K562 (cell line): ENCODE results near the gene THEM5. TPM values are rescaled to one million over a fixed set of nuclear protein-coding genes. Genes with fewer than 3 reads are reported as not detected.

Experiments
- ATAC-seq: fragments of 200-7000 bp; cut with Tn5 transposase; 3 replicates; pipeline ENCODE4 v1.9.1; 2020; ENCODE audit warnings: moderate library complexity
- BruUV-seq: library from RNA; stranded (reverse); fragments of 400-500 nt; replicated peaks from 2 replicates; lab custom pipeline; 2021; lab: Mats Ljungman, UMichigan
- CTCF ChIA-PET: fragments of 300-600 bp; formaldehyde crosslinking; extraction: SDS; loops from one replicate; lab custom pipeline; 2021; ENCODE audit warnings: low intra/inter-chr PET ratio; lab: Yijun Ruan, JAX
- POLR2A ChIA-PET: fragments of 300-600, 350-650 bp; sonication (Branson Sonifier 250); formaldehyde crosslinking; extraction: SDS; loops from one replicate; lab custom pipeline; 2021; ENCODE audit warnings: antibody characterized with exemption, inconsistent platforms; lab: Yijun Ruan, JAX
- DNase-seq, 4 experiments: peaks; one replicate each; pipeline versions ENCODE4 v3.0.0 to v3.0.0-alpha.2; 2011 to 2018; ENCODE audit warnings: low spot score in 3 of 4, mixed read lengths in 3 of 4; ENCODE audit errors: extremely low read depth in 1 of 4
- FAIRE-seq: peaks from 2 replicates; lab custom pipeline; 2011; peaks lifted over from hg19 to GRCh38; lab: Jason Lieb, UNC
- H2AFZ ChIP-seq: 2 replicates; pipeline ENCODE4 v1.6.0; 2011; ENCODE audit warnings: low read depth, low read length, control low read depth, inconsistent platforms
- H3K27ac ChIP-seq: fragments of 200-600 bp; 3 replicates; pipeline ENCODE4 v1.8.0; 2011; ENCODE audit warnings: low read depth, mild to moderate bottlenecking, control low read depth, inconsistent platforms, low read length, moderate library complexity, mixed read lengths; ENCODE audit errors: extremely low read depth
- H3K27me3 ChIP-seq, 2 experiments: fragments of 300-600 bp in 1 of 2; 2 replicates in 1 of 2; 3 replicates in 1 of 2; pipeline versions ENCODE4 v1.6.0 to v1.8.0; 2011; ENCODE audit warnings: inconsistent platforms in 2 of 2, low read length in 2 of 2, mild to moderate bottlenecking in 1 of 2, mixed read lengths in 1 of 2, moderate library complexity in 1 of 2; ENCODE audit not compliant: control insufficient read depth in 2 of 2, insufficient read depth in 2 of 2
- H3K36me3 ChIP-seq: fragments of 300-600 bp; 3 replicates; pipeline ENCODE4 v1.8.0; 2011; ENCODE audit warnings: mild to moderate bottlenecking, low read length, inconsistent platforms; ENCODE audit not compliant: control insufficient read depth, insufficient read depth
- H3K4me1 ChIP-seq, 2 experiments: fragments of 200-600 bp in 1 of 2; replicated peaks in 1 of 2; 2 replicates in 1 of 2; 3 replicates in 1 of 2; pipeline versions ENCODE4 v1.5.1 to v1.8.0; 2011; ENCODE audit warnings: inconsistent platforms in 2 of 2, low read length in 2 of 2, mild to moderate bottlenecking in 1 of 2, mixed read lengths in 1 of 2, moderate library complexity in 1 of 2; ENCODE audit not compliant: control insufficient read depth in 2 of 2, insufficient read depth in 2 of 2
- H3K4me2 ChIP-seq: 2 replicates; pipeline ENCODE4 v1.6.1; 2011; ENCODE audit warnings: low read length, control low read depth, inconsistent platforms, mixed read lengths; ENCODE audit not compliant: insufficient read depth
- H3K4me3 ChIP-seq: fragments of 200-600 bp; sonication (generic), shearing (Covaris generic); 2 replicates; pipeline ENCODE4 v1.5.1; 2016; ENCODE audit warnings: control low read depth, inconsistent platforms
- H3K79me2 ChIP-seq: fragments of 200-600 bp; 3 replicates; pipeline ENCODE4 v1.8.0; 2011; ENCODE audit warnings: low read length, inconsistent platforms; ENCODE audit not compliant: control insufficient read depth, insufficient read depth
- H3K9ac ChIP-seq, 2 experiments: 2 replicates each; pipeline versions ENCODE4 v1.6.0 to v1.6.1; 2011; ENCODE audit warnings: low read depth in 2 of 2, low read length in 2 of 2, control low read depth in 1 of 2, inconsistent platforms in 1 of 2, mild to moderate bottlenecking in 1 of 2, mixed read lengths in 1 of 2; ENCODE audit not compliant: insufficient read depth in 1 of 2
- H3K9me1 ChIP-seq: one replicate; pipeline ENCODE4 v1.6.0; 2011; ENCODE audit warnings: inconsistent platforms, mild to moderate bottlenecking, low read length, moderate library complexity; ENCODE audit not compliant: control insufficient read depth, insufficient read depth
- H3K9me3 ChIP-seq: replicated peaks from 2 replicates; pipeline ENCODE4 v1.5.1; 2011; ENCODE audit warnings: low read depth, low read length, inconsistent platforms; ENCODE audit not compliant: control insufficient read depth, insufficient read depth
- H4K20me1 ChIP-seq: replicated peaks from 2 replicates; pipeline ENCODE4 v1.6.1; 2011; ENCODE audit warnings: low read length, inconsistent platforms, mixed read lengths; ENCODE audit not compliant: control insufficient read depth, insufficient read depth
- FOXP1 ChIP-seq: sonication (generic); formaldehyde crosslinking; IDR thresholded peaks from 2 replicates; pipeline ENCODE4 v1.8.0; 2022; ENCODE audit warnings: mild to moderate bottlenecking, missing genetic modification reagents
- HNRNPH1 ChIP-seq: fragments of 200-400 bp; formaldehyde crosslinking; optimal IDR thresholded peaks from 2 replicates; pipeline ENCODE3; 2017; ENCODE audit warnings: low read depth, mild to moderate bottlenecking, low read length, moderate library complexity
- NFIC ChIP-seq: fragments of 450-650 bp; IDR thresholded peaks from 2 replicates; pipeline ENCODE4 v1.6.1; 2017; ENCODE audit warnings: mild to moderate bottlenecking, inconsistent platforms
- NFYB ChIP-seq: IDR thresholded peaks from 2 replicates; pipeline ENCODE4 v1.6.1; 2011; ENCODE audit warnings: mild to moderate bottlenecking, moderate library complexity; ENCODE audit not compliant: insufficient read length; ENCODE audit errors: extremely low read depth
- SREBF2 ChIP-seq: sonication (generic); formaldehyde crosslinking; IDR thresholded peaks from 2 replicates; pipeline ENCODE4 v1.4.0; 2020; ENCODE audit warnings: mild to moderate bottlenecking, missing genetic modification reagents
- TAF1 ChIP-seq: IDR thresholded peaks from 2 replicates; pipeline ENCODE4 v1.6.1; 2011; ENCODE audit warnings: mild to moderate bottlenecking, low read length, moderate library complexity; ENCODE audit not compliant: insufficient read depth, control insufficient read depth, severe bottlenecking; ENCODE audit errors: extremely low read depth
- ZNF184 ChIP-seq: sonication (generic); formaldehyde crosslinking; IDR thresholded peaks from 2 replicates; pipeline ENCODE4 v1.5.0; 2020; ENCODE audit warnings: missing genetic modification reagents
- WGBS: fragments of 100-300 bp; shearing (Covaris generic); methylation state at CpG from one replicate; pipeline ENCODE4 v1.1.6; 2016; ENCODE audit warnings: low coverage, mixed read lengths; ENCODE audit not compliant: insufficient coverage; ENCODE audit errors: missing lambda C conversion rate; 5-methylcytosine and 5-hydroxymethylcytosine counted together
- in situ Hi-C: fragments of 300-500 bp; cut with MboI; formaldehyde crosslinking; loops from 4 replicates; pipeline ENCODE4 v1.15.0; 2018; ENCODE audit warnings: inconsistent platforms, mixed read lengths
- intact Hi-C: fragments of 100-400 bp; cut with micrococcal nuclease; formaldehyde crosslinking; loops from 2 replicates; pipeline ENCODE4 v1.14.2; 2022
- polyA plus RNA-seq, 8 experiments: library from polyadenylated mRNA; depleted of rRNA in 4 of 8; stranded (reverse) in 5 of 8; unstranded in 3 of 8; fragments of >200 nt; fragmentation: Nextera tagmentation in 2 of 8; fragmentation: Illumina TruSeq in 1 of 8; extraction: Ambion mirVana in 2 of 8; extraction: Trizol in 1 of 8; gene quantifications; 2 replicates each; pipeline versions ENCODE4 v1.2.1 to v1.2.3, GENCODE V29; 2011 to 2014; ENCODE audit warnings: inconsistent platforms in 1 of 8, missing spikeins in 1 of 8
- total RNA-seq, 7 experiments: library from RNA; depleted of rRNA in 6 of 7; stranded (reverse); fragments of >200 nt in 6 of 7; fragmentation: Illumina TruSeq in 2 of 7; extraction: Trizol in 2 of 7; gene quantifications; 2 replicates each; pipeline versions ENCODE4 v1.2.1 to v1.2.3, GENCODE V29; 2011 to 2021; ENCODE audit warnings: low replicate concordance in 1 of 7
- TF ChIP-seq, protein P1 (sequence below), 2 experiments: fragments of 450-650 bp in 1 of 2; sonication (generic) in 1 of 2; formaldehyde crosslinking in 1 of 2; IDR thresholded peaks; 2 replicates each; pipeline versions ENCODE4 v1.7.1 to v1.9.0; 2016 to 2022; ENCODE audit warnings: inconsistent platforms in 1 of 2, mild to moderate bottlenecking in 1 of 2, missing genetic modification reagents in 1 of 2
- TF ChIP-seq, protein P2 (sequence below), 2 experiments: IDR thresholded peaks in 1 of 2; conservative IDR thresholded peaks in 1 of 2; 2 replicates each; pipeline ENCODE4 v1.6.1; 2016; ENCODE audit warnings: low read depth in 2 of 2, mild to moderate bottlenecking in 1 of 2, missing compliant biosample characterization in 1 of 2, missing genetic modification characterization in 1 of 2, moderate library complexity in 1 of 2

The THEM5 gene
- total and polyA plus RNA-seq, 9 of the 15 experiments (the other 6 are each of a cell fraction or from before 2014, with no cell fraction given), result not detected

DNA sequence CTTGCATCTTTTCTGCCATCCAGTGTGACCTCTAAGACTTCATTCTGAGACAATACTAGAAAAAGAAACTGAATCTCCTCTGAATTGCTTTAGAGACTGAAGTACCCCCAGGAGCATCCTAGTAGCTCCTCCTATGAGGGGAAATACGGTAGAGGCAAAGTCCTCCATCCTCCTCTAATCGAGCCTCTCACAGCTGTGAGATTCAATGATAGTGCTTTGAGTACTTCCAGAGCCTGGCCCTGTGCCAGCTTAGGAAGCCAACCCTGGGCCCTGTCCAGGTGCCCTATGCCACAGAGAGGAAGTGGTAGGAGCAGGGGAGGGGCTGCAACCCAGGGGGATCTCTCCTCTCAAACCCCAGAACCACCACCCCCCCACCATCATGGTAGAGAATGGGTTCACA, 32.6 kb downstream of the THEM5 start:
- DNase-seq (no peak), ATAC-seq (no peak), FAIRE-seq (no peak)
- ChIA-PET POLR2A (interaction anchor here (1.0 to 1.1 kb wide), 2 partner anchors 9 to 14 kb away, joined by 3 read pairs; no protein-coding TSS in a partner anchor), CTCF (no interaction called here)
- Histone ChIP-seq H3K9me1 (no peaks in the 10 kb centered on the region), H4K20me1 (peaks cover 7% of the 10 kb centered on the region; the same call in 1 of the 2 replicates), H3K9ac (no peak overlapping the region), H3K4me3 (no peak overlapping the region), H3K27me3 (peaks cover 55 to 83% of the 10 kb centered on the region in 2 experiments), H3K36me3 (no peaks in the 10 kb centered on the region), H2AFZ (no peak overlapping the region), H3K4me1 (peaks cover 3% of the 10 kb centered on the region in 2 experiments; a peak in 4 of 5 replicates), H3K27ac (no peak overlapping the region), H3K79me2 (no peaks in the 10 kb centered on the region), H3K4me2 (no peak overlapping the region), H3K9me3 (no peaks in the 10 kb centered on the region)
- BruUV-seq, result no TSS peak
- intact Hi-C loops, result no loop called here
- in situ Hi-C loops, result no loop called here
- 0% methylated on average over 2 of the region's 2 CpGs for WGBS
- TF ChIP-seq FOXP1 (no peak), NFIC (peak; percentile 77), SREBF2 (CRISPR knock-in tag) (no peak), NFYB (no peak), HNRNPH1 (no peak), ZNF184 (no peak), TAF1 (no peak)
- TF ChIP-seq, protein P1, sequence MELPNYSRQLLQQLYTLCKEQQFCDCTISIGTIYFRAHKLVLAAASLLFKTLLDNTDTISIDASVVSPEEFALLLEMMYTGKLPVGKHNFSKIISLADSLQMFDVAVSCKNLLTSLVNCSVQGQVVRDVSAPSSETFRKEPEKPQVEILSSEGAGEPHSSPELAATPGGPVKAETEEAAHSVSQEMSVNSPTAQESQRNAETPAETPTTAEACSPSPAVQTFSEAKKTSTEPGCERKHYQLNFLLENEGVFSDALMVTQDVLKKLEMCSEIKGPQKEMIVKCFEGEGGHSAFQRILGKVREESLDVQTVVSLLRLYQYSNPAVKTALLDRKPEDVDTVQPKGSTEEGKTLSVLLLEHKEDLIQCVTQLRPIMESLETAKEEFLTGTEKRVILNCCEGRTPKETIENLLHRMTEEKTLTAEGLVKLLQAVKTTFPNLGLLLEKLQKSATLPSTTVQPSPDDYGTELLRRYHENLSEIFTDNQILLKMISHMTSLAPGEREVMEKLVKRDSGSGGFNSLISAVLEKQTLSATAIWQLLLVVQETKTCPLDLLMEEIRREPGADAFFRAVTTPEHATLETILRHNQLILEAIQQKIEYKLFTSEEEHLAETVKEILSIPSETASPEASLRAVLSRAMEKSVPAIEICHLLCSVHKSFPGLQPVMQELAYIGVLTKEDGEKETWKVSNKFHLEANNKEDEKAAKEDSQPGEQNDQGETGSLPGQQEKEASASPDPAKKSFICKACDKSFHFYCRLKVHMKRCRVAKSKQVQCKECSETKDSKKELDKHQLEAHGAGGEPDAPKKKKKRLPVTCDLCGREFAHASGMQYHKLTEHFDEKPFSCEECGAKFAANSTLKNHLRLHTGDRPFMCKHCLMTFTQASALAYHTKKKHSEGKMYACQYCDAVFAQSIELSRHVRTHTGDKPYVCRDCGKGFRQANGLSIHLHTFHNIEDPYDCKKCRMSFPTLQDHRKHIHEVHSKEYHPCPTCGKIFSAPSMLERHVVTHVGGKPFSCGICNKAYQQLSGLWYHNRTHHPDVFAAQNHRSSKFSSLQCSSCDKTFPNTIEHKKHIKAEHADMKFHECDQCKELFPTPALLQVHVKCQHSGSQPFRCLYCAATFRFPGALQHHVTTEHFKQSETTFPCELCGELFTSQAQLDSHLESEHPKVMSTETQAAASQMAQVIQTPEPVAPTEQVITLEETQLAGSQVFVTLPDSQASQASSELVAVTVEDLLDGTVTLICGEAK (IDR thresholded peaks at IDR 0.05), result no peak
- TF ChIP-seq, protein P1 (CRISPR knock-in tag; IDR thresholded peaks at IDR 0.05), result no peak
- TF ChIP-seq, protein P2, sequence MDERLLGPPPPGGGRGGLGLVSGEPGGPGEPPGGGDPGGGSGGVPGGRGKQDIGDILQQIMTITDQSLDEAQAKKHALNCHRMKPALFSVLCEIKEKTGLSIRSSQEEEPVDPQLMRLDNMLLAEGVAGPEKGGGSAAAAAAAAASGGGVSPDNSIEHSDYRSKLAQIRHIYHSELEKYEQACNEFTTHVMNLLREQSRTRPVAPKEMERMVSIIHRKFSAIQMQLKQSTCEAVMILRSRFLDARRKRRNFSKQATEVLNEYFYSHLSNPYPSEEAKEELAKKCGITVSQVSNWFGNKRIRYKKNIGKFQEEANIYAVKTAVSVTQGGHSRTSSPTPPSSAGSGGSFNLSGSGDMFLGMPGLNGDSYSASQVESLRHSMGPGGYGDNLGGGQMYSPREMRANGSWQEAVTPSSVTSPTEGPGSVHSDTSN (CRISPR knock-in tag; IDR thresholded peaks at IDR 0.05; ENCODE audit: low read depth), result no peak
- TF ChIP-seq, protein P2 (tag; conservative IDR thresholded peaks at IDR 0.05; ENCODE audit: low read depth), result no peak
